ENCODE results near the gene ZNF277.

ZNF277 gene

DNA sequence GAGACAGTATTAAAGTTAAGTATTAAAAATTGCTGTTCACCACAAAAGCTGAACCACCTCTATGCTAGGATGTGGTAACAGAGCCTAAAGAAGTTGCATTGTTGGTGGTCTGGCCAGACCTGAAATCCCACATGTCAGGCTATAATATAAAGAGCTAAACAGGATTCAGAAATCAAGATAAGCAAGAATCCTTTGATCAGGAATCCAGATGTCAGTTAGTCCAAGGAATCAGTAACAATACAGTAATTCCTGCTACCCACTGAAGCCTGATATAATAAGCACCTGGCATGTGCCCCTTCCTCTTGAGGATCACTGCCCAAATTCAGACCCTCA, 48.9 kb downstream of the ZNF277 start:
- DNase-seq: no peak

DNA sequence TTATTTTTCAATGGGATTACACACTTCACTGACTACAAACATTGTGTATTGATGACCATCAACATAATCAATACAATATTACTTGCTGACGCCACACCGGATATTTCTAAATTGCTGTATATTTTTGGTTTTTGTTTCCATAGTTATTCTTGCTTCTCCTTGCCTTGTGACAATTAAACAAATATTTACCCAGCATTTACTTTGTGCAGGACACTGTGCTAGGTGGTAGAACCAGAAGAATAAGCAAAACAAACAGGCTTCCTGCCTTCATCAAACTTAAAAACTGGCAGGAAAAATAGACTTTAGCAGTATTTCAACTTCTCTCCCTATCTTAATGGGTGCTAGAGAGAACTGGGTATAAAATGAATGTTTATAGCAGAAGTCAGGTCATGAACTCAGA, 50.6 kb downstream of the ZNF277 start:
- DNase-seq: no peak

DNA sequence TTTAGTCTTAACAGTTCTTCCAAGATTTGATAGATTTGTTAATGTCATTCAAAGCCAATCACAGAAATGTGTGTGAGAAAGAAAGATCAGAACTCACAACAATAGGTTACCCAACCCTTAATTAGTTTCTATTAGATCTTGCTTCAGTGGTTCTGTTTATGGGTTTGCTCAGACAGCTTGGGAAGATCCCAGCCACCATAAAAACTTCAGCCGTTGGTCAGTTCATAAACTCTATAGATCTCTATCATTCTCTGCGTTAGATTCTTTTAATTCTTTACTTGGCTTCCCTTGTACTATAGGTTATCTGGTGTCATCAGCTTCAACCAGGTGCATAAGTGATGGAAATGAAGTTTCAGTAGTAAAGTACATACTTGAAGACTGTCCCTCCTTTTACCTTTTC, 54.4 kb downstream of the ZNF277 start:
- DNase-seq: no peak

DNA sequence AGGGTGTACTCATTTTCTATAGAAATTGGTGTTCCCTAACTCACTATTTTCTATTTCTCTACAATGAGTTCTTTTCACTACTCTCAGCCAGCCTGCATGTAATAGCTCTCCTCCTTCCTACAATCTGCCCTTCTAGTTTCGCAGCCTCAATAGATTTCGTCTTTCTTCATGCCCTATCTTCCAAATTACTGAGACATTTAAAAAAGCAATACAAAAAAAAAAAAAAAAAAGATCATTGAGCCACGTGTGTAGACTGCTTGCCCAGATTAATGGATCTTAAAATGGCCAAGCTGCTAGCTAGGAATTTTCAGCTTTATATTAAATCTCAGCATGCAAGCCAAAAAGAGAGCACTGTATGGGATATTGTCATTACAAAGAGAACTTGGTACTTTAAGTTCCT, 55.5 kb downstream of the ZNF277 start:
- no peak for DNase-seq

DNA sequence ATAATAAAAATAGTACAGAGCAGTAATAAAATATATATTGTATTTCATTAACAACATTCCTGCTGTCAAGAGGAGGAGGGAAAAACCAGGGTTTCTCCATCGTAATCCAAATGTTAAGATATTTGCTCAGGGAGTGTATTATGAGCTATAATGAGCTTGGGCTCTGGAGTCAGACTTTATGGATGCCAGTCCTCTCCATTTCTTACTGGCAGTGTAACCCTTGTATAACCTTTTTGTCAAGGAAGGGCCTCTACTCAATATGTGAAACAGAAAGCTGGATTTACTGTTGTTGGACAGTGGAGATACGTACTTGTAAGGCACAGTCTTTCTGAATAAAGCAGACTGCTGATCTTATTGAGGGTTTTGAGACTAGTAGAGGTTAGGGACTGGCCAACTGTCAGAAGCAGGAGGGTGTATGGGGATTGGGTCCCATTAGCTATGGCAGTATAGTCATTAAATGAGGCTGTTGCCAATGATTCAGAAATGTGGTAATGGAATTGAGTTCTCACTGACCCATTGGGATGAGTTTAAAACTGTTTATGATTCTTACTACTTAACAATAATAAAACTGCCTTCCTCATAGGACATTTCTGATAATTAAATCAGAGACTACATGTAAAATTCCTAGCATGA, 56.5 kb downstream of the ZNF277 start:
- no peak for DNase-seq

DNA sequence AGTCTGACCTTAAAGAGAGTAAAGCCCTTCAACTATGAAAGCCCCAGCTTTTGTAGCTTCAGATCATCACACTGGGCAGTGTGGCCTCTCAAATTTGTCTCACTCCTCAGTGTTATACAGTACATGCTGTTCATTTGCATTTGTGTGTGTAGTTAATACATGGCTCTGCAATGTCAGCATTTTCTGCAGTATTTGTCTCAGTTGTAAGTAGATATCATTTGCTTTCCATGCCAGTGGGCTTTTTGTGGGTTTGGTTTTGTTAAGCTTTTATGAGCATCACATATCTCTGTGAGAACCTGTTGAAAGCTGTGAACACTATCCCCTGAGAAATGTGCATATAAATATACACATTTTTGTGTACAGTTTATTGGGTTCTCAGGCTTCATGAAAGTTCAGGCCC, 57.0 kb downstream of the ZNF277 start:
- DNase-seq: no peak

DNA sequence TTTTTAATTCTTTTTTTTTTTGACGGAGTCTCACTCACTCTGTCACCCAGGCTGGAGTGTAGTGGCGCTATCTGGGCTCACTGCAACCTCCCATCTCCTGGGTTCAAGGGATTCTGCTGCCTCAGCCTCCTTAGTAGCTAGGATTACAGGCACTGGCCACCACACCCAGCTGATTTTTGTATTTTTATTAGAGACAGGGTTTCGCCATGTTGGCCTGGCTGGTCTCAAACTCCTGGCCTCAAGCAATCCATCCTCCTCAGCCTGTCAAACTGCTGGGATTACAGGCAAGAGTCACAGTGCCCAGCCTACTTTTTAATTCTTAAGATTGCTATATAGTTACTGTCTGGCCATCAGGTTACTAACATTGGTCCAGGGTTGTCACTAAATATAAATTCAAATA, 59.6 kb downstream of the ZNF277 start:
- DNase-seq: no peak

DNA sequence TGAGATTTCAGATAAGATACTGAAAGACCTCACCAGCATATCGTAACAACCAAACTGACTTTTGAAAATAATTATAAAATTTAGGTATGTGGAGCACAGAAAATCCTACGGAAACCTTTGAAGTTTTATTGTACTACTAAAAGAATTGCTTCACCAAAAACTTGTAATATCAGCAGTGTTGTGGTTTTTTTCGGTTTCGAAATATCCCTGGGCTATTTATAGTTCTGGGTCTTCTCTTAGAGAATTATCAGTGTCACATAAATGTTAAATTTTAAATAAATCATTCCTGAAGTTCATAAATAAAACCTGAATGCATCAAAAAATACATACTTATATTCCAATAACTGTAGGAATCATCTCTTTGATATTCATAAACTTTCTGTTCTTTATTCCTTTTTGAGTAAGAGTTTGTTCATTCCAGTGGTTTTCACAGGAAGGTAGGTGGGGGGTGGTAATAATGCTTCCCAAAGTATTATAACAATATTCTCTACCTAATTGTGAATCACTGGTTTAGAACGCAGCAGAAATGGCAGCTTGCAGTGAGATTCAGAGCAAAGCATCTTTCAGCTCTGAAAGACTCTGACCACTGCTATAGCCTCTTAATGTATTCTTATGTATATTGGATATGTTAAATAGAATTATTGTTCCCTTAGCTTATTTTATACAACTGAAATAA, 60.2 kb downstream of the ZNF277 start:
- DNase-seq: no peak

DNA sequence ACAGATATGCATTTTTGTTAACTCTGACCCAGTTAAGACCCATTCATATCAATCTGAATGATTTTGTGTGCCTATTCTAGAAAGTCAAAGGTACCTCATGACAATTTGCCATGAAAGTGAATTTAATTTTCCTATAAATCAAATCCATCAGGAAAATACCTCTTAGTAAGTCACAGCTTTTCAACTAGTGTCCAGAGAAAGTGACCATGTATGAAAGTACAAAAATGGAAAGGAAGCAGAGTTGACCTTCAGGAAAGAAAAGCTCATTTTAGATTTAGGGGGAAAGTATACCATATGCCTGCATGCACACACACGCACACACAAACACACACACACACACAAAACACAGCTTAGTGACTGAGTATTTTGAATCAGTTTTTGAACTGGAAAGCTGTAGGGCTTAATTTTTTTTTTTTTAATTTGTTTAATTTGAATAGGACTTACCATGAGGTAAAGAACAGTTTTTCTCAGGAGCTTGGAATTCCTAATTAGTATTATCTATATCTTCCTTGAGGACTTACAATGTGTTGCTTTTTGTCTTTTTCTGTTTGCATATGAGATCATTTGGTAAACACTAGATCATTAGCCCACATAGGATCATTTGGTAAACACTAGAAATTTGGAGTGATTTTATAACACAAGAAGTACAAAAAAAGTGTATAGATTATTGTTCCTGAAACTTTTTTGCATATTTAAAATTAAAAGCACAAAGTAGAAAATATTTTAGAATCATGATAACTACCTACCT, 61.6 kb downstream of the ZNF277 start:
- no peak for DNase-seq

DNA sequence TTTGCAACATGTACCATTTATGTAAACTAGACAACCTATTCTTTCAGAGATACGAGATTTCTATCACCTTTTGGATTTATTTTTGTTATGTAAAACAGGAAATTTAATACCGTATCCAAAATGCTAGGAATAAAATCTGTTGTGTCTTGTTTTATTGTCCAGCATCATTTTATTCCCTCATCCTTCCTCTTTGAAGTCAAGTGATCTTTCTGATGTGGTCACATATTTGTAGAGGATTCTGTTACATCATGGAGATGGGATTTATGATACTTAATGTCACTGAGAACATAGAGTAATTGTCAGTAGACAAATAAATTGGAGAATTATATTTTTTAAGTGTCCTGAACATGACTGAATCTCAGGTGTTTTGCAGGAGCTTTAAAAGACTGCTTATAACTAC, 64.7 kb downstream of the ZNF277 start:
- peak; percentile 34 for DNase-seq

DNA sequence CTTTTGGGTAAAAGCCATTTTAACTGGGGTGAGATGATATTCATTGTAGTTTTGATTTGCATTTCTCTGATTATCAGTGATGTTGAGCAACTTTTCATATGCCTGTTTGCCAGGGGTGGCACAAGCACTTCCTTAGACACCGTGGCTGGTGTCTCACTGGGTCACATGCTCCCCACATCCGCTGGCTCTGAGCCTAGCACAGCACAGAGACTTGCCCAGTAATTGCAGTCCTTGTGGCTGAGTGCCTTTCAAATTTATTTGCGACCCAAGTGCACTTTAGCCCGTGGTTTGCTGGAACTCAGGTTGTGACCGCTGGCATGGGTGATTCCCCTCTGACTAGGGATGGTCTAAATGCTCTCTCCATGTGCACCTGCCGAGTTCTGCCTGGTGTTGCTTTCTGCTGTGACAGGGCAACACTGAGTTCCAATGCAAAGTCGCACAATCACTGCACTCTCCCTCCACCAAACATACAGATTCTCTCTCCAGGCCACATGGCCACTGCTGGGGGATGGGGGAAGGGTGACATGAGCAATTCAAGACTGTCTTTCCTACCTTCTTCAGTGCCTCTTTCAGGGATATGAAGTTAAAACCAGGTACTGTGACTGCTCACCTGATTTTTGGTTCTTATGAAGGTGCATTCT, 66.5 kb downstream of the ZNF277 start:
- DNase-seq: peak; percentile 16

DNA sequence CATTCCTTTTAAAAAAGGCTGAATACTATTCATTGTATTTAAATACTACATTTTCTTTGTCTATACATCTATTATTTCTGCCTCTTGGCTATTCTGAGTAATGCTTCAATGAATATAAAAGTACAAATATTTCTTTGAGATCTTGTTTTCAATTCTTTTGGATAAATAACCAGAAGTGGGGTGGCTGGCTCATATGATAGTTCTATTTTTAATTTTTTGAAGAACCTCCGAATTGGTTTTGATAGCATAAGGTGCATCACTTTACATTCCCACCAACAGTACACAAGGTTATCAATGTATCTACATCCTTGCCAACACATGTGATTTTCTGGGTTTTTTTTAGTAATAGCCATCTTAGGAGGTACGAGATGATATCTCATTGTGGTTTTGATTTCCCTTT, 72.5 kb downstream of the ZNF277 start:
- no peak for DNase-seq

DNA sequence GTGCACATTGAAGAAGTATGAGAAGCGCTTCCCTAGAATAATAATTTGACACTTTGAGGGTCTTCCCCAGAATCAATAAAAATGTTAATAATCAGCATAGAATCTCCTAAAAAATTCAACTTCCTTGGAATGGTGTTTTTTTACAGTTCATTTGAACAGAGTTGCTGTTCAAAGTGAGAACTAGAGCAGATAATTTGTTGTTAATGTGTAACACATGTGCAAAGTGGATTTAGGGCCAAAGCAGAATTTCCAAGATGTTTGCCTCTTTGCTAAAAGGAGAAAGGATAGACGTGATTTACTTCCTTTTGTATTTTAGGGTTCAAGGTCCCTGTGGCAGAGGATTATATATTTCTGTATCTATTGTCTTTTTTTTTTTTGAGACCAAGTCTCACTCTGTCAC, 73.8 kb downstream of the ZNF277 start:
- no peak for DNase-seq

DNA sequence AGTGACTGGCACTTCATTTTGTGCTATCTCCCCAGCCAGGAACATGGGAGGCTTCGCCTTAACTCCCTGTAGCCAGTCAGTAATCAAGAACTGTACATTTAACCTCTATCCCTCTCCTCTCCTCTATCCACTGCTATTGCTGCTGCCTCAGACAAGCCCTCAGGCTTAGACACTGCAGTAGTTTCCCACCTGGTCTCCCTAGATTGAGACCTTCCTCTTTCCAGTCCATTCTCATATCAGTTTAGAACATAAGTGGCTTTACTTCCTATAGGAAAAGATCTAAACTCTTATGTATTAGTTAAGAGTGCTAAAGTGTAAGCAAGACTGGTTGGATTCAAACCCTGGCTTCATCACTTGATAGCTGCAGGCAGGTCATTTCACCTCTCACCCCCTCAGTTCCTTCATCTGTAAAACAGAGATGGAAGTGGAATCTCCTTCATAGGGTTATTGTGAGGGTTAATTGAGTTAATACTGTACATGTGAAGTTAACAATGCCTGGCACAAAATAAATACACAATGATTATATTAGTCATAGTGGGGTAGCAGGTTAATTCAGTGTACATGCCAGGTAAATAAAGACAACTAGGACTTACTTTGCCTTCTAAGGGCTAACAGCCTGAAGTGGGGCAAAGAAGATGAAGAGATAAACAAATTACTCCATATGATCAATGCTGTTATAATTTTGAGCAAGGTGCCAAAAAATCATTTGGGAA, 76.1 kb downstream of the ZNF277 start:
- DNase-seq: no peak

DNA sequence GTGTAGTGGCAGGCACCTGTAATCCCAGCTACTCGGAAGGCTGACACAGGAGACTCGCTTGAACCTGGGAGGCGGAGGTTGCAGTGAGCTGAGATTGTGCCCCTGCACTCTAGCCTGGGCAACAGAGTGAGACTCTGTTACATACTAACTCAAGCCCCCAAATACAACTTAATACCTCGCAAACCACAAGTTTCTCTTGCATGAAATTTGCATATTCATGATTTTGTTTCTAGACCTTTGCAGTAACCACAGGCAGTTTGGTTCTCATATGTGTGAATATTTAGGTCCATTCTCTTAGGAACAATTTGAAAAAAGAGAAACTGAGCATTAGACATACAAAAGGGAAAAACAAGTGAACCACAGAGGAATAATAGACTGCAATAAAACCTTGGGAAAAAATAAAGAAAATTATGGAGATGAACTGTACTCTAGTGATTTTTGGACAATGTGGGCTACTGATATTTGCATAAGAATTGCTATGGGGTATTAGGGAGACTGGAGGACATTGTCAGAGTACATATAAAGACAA, 77.0 kb downstream of the ZNF277 start:
- no peak for DNase-seq

DNA sequence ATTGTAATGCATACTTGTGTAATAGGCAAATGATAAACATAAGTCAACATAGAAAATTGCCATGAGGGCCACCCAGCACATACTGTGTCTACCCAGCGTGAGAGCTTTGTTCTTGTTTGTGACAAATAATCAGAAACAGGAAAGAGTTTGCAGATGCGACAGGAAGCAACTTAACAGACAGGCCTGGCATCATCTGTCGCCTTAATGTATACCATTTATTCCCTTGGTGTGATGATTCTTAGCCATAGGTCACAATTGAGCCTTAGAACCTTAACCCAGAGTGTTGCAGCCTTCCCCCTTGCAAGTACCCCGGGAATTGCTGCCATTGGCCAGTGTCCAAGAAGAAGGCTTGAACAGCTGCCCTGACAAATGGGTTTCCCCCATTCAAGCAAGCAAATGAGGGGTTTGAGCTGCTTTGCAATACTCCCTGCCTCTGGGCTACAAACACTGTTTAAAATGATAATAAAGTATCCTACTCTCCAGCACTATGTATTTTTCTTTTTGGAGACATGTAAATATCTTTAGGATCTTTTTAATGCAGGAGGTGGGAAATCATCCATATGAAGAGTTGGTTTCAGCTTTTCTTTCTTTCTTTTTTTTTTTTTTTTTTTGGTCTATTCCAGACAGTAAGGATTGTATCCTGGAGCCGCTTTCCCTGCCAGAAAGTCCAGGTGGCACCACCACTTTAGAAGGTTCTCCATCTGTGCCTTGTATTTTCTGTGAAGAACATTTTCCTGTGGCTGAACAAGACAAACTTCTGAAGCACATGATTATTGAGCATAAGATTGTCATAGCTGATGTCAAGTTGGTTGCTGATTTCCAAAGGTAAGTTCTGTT, 80.0 kb downstream of the ZNF277 start:
- peak; percentile 86 for DNase-seq

DNA sequence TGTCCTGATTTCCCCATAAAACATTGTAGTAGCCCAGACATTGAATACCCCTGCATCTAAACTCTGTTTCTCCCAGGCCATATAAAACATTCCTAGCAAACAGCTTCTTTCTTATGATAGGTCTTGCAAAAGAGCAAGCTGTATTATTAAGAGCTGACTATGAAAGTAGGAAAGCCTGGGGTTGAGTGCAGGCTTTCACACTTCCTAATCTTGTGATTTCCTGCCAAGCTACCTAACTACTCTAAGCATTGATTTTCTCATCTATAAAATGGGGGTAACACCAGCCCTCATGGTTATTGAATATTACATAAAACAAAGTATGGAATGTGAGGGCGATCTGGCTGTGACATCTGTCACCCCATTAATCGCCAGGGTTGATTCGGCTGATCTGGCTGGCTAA, 81.8 kb downstream of the ZNF277 start:
- no peak for DNase-seq

DNA sequence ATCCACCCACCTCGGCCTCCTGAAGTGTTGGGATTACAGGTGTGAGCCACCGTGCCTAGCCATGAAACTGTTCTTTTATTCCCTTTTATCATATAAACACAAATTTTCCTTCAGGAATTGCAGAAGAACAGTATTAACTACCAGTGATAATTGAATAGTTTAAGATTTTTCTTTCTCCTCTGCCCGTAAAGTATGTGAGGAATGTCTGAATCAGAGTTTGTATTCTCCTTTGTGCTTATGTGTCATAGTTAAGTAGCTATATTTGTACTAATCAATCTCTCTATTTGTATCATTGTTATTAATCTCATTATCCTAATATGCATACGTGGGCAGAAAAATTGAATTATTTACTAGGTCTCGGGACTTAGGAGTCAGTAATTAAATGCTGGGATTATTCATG, 83.6 kb downstream of the ZNF277 start:
- DNase-seq: no peak

DNA sequence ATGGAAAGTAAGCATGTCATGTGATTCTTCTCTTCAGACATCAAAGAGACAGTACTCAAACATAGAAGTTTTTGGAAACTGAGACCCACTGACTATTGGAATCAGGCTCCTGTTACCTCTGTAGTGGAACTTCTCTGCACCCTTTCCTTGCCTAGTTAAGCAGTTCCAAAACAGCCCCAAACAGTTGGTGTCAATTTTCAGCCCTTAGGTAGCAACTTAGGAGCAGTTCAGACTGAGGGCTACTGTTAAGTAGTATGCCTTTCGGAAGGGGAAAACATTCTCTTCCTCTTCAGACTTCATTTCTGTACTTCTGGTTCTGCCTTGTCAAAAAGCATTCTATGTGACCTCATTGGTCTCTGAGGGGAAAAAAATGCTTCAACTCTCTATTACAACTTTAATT, 85.7 kb downstream of the ZNF277 start:
- DNase-seq: no peak

DNA sequence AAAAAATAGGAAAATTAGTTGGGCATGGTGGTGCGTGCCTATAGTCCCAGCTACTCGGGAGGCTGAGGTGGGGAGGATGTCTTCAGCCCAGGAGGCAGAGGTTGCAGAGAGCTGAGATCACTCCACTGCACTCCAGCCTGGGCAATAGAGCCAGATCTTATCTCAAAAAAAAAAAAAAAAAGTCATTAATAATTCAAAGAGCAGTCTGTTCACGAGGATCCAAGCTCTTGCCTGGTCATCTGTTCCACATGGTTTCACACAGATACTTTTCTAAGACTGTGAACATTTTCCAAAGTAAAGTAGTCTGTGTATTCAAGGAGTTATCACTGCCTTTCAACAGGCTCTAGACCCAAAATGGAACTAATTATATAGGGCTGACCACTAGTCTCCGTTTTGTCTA, 86.9 kb downstream of the ZNF277 start:
- DNase-seq: no peak

DNA sequence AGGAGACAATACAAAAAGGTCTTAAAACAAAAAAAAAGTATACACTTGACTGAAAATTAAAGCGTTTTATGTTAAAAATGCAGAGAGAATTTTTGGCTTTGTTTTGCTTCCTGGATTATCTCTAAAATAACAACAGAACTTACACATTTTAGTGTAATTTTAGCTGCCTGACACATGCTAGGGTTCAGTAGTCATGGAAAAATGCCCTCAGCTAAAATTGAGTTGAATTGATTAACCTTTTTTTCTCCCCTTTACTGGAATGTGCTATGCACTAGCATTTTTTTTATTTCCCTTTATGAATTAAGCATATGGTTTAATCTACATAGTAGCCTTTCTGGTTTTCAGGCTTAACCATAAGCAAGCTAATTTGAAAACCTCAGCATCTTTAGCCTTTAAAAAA, 89.9 kb downstream of the ZNF277 start:
- DNase-seq: no peak

DNA sequence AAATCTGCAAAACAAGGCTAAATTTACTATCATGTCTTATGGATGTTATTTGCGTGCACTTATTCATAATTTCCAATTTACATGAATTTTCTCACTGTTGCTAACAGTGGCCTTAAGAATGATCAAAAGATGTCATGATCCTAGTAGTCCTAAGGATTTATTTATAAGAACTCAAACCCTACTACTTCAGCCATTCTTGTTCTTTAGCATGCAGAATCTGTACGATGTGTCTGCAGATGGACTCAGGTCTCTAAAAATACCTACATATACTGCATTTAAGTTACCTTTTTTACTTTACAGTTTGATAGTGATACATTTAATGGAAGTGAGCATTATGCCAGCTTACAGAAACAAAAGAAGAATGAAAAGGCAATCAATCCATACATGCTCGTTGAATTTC, 91.2 kb downstream of the ZNF277 start:
- no peak for DNase-seq
